ENCODE data around the gene ITGB1.

Gene ITGB1

GRCh38 chr10:32956365-32957197, 1.4 kb downstream of the ITGB1 start:
- in situ Hi-C loops (cut with HindIII; ENCODE audit: low sequenced_read_pairs), result no loop called here

GRCh38 chr10:32955790-32956189, 2.2 kb downstream of the ITGB1 start:
- in situ Hi-C loops (cut with HindIII; ENCODE audit: low sequenced_read_pairs), result no loop called here

- in situ Hi-C loops (cut with HindIII; ENCODE audit: low sequenced_read_pairs), result no loop called here
These were observed 2.7 kb downstream of the ITGB1 start for GRCh38 chr10:32955299-32955772.

GRCh38 chr10:32954545-32955298, 3.3 kb downstream of the ITGB1 start:
- in situ Hi-C loops (cut with HindIII; ENCODE audit: low sequenced_read_pairs), result loop anchor here (5.0 kb wide), 1 partner anchor 33 kb away; no protein-coding TSS in a partner anchor

GRCh38 chr10:32954080-32954479, 4.0 kb downstream of the ITGB1 start:
- in situ Hi-C loops (cut with HindIII; ENCODE audit: low sequenced_read_pairs), result loop anchor here (5.0 kb wide), 1 partner anchor 33 kb away; no protein-coding TSS in a partner anchor

GRCh38 chr10:32953277-32953927, 4.6 kb downstream of the ITGB1 start:
- in situ Hi-C loops (cut with HindIII; ENCODE audit: low sequenced_read_pairs), result loop anchor here (5.0 kb wide), 1 partner anchor 34 kb away; no protein-coding TSS in a partner anchor

GRCh38 chr10:32952541-32953276, 5.3 kb downstream of the ITGB1 start:
- in situ Hi-C loops (cut with HindIII; ENCODE audit: low sequenced_read_pairs), result loop anchor here (5.0 kb wide), 1 partner anchor 35 kb away; no protein-coding TSS in a partner anchor

- in situ Hi-C loops (cut with HindIII; ENCODE audit: low sequenced_read_pairs), result loop anchor here (5.0 kb wide), 1 partner anchor 35 kb away; no protein-coding TSS in a partner anchor
These were observed 5.9 kb downstream of the ITGB1 start for GRCh38 chr10:32952094-32952493.

GRCh38 chr10:32951111-32951510, 6.9 kb downstream of the ITGB1 start:
- in situ Hi-C loops (cut with HindIII; ENCODE audit: low sequenced_read_pairs), result loop anchor here (5.0 kb wide), 1 partner anchor 36 kb away; no protein-coding TSS in a partner anchor

- in situ Hi-C loops (cut with HindIII; ENCODE audit: low sequenced_read_pairs), result loop anchor here (5.0 kb wide), 1 partner anchor 37 kb away; no protein-coding TSS in a partner anchor
These were observed 7.4 kb downstream of the ITGB1 start for GRCh38 chr10:32950591-32951108.

- in situ Hi-C loops (cut with HindIII; ENCODE audit: low sequenced_read_pairs), result no loop called here
These were observed 8.8 kb downstream of the ITGB1 start for GRCh38 chr10:32949221-32949678.

- in situ Hi-C loops (cut with HindIII; ENCODE audit: low sequenced_read_pairs), result no loop called here
These were observed 9.6 kb downstream of the ITGB1 start for GRCh38 chr10:32948451-32948850.

- in situ Hi-C loops (cut with HindIII; ENCODE audit: low sequenced_read_pairs), result no loop called here
These were observed 10.4 kb downstream of the ITGB1 start for GRCh38 chr10:32947586-32947985.

GRCh38 chr10:32946108-32946507, 11.9 kb downstream of the ITGB1 start:
- in situ Hi-C loops (cut with HindIII; ENCODE audit: low sequenced_read_pairs), result no loop called here

GRCh38 chr10:32943854-32944661, 14.0 kb downstream of the ITGB1 start:
- in situ Hi-C loops (cut with HindIII; ENCODE audit: low sequenced_read_pairs), result no loop called here

GRCh38 chr10:32943395-32943794, 14.6 kb downstream of the ITGB1 start:
- in situ Hi-C loops (cut with HindIII; ENCODE audit: low sequenced_read_pairs), result no loop called here

GRCh38 chr10:32942081-32942480, 15.9 kb downstream of the ITGB1 start:
- in situ Hi-C loops (cut with HindIII; ENCODE audit: low sequenced_read_pairs), result no loop called here

- in situ Hi-C loops (cut with HindIII; ENCODE audit: low sequenced_read_pairs), result no loop called here
These were observed 16.7 kb downstream of the ITGB1 start for GRCh38 chr10:32941357-32941756.

All from endothelial cell of hepatic sinusoid (primary cell).